Vagina (tissue), 2 donors: ENCODE results near the gene NID1.

Experiments
- POLR2A ChIP-seq, 2 donors: fragments of 450-650 bp; IDR thresholded peaks; one replicate each; pipeline ENCODE4 v1.6.1; 2017; ENCODE audit warnings: antibody characterized with exemption in 2 of 2, mild to moderate bottlenecking in 2 of 2, moderate library complexity in 2 of 2
- POLR2AphosphoS5 ChIP-seq, 2 donors: sonication (generic); formaldehyde crosslinking; IDR thresholded peaks; one replicate each; pipeline ENCODE4 v1.9.0; 2017; ENCODE audit warnings: antibody characterized with exemption in 2 of 2, mild to moderate bottlenecking in 2 of 2, low read depth in 1 of 2; ENCODE audit not compliant: insufficient read depth in 1 of 2
- TF ChIP-seq, protein P1 (sequence below), 3 experiments: fragments of 450-650 bp in 2 of 3; fragments of 200-600 bp in 1 of 3; sonication (generic) in 1 of 3; IDR thresholded peaks; one replicate each; pipeline ENCODE4 v1.5.1; 2017 to 2019; ENCODE audit warnings: antibody characterized with exemption in 3 of 3, mild to moderate bottlenecking in 2 of 3, moderate library complexity in 2 of 3

DNA sequence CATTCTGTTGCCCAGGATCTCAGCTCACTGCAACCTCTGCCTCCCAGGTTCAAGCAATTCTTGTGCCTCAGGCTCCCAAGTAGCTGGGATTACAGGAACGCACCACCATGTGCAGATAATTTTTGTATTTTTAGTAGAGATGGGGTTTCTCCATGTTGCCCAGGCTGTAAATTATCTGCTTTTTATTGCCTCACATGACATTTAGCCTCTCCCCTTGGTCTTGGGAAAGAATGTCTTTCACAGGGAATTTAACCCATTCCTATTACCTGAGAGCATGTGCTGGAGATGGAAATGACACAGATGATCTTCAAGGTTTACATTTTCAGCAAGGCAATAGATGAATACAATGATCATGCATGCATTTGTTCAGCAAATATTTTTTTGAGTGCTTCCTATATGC lies 75.8 kb downstream of the NID1 start:
- TF ChIP-seq, protein P1, sequence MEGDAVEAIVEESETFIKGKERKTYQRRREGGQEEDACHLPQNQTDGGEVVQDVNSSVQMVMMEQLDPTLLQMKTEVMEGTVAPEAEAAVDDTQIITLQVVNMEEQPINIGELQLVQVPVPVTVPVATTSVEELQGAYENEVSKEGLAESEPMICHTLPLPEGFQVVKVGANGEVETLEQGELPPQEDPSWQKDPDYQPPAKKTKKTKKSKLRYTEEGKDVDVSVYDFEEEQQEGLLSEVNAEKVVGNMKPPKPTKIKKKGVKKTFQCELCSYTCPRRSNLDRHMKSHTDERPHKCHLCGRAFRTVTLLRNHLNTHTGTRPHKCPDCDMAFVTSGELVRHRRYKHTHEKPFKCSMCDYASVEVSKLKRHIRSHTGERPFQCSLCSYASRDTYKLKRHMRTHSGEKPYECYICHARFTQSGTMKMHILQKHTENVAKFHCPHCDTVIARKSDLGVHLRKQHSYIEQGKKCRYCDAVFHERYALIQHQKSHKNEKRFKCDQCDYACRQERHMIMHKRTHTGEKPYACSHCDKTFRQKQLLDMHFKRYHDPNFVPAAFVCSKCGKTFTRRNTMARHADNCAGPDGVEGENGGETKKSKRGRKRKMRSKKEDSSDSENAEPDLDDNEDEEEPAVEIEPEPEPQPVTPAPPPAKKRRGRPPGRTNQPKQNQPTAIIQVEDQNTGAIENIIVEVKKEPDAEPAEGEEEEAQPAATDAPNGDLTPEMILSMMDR (IDR thresholded peaks at IDR 0.05): no peak
- TF ChIP-seq POLR2AphosphoS5 (IDR thresholded peaks at IDR 0.05; ENCODE audit: insufficient read depth in 1 of 2, low read depth in 1 of 2) (no peak), POLR2A (IDR thresholded peaks at IDR 0.05) (no peak)
